ENCODE results near the gene SLC9A3. TPM values are rescaled to one million over a fixed set of nuclear protein-coding genes. Genes with fewer than 3 reads are reported as not detected.
"Not testable (repeated sequence)": the region's sequence is repeated elsewhere in the genome, so short reads cannot be mapped to it uniquely, and the experiment has no call there.

Gene SLC9A3
- total RNA-seq, 2 donors from 2014 or later = 0.69 to 0.71 TPM

DNA sequence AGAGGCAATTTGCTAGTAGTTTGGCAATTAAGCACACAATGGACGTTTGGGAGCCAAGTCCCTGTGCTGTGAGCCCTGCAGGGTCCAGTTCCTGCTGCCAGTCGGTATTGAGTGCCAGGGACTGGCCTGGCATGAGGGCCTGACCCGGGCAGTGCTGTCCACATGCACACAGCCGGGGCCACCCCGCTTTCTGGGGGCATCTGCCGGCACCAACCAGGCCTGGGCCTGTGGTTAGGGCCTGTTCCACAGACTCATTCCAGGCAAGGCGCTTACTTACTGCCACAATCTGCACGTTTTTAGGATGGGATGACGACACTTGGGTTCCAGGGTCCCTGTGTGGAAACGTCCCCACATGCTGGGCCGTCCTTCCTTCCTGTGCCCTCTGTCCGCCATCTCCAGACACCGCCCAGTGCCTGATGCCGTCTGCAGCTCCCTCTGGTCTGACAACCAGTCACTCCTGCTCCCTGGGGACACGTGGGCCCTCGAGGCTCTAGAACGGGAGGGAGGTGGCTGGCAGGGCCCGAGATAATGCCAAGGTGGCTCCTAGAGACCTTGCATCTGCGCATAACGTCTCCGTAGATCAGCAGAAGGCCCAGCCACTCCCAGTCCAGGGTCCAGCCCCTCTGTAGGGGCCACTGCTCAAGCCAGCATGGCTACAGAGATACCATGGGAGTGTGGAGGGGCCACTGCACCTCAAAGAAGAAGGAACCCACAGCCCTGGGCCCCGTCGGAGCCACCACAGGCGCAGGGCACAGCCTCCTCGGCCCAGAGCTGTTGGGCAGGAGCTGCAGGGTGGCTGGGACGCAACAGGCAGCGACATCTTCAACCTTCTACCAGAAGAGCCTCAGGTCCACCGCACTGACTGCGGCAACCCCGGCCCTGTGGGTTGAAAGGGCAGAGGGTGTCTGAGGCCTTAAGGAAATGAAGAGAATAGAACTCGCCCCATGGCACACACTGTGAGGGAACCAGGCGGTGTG, 24.7 kb downstream of the SLC9A3 start:
- intact Hi-C loops (cut with DNase I) = no loop called here
- no peak for DNase-seq (ENCODE audit: low spot score)

DNA sequence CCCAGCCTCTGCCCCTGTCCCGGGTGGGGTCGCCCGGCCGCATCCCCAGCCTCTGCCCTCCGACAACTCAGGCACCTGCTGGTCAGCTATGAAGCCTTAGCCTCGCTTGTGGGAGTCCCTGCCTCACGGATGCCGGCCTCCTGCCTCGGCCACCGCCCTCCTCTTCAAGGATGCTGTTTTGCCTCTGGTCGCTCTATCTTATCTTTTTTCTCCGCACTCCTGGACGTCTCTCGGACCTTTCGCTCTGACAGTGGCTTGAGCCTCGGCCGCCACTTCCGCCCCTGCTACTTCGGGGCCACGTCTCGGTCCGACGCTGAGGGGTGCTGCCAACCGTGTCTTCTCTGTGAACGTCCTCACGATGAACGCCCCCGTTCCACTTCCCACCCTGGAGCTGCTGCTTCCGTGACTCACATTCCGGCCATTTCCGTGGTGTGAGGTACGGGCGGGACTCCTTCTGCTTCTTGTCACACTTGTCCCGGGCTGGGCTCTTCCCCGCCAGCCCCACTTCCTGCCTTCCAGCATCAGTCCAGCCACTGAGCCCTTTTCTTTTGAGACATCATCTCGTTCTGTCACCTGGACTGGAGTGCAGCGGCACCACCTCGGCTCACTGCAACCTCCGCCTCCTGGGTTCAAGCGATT, 26.3 kb downstream of the SLC9A3 start:
- no peak for DNase-seq (ENCODE audit: low spot score)
- intact Hi-C loops (cut with DNase I) = no loop called here

DNA sequence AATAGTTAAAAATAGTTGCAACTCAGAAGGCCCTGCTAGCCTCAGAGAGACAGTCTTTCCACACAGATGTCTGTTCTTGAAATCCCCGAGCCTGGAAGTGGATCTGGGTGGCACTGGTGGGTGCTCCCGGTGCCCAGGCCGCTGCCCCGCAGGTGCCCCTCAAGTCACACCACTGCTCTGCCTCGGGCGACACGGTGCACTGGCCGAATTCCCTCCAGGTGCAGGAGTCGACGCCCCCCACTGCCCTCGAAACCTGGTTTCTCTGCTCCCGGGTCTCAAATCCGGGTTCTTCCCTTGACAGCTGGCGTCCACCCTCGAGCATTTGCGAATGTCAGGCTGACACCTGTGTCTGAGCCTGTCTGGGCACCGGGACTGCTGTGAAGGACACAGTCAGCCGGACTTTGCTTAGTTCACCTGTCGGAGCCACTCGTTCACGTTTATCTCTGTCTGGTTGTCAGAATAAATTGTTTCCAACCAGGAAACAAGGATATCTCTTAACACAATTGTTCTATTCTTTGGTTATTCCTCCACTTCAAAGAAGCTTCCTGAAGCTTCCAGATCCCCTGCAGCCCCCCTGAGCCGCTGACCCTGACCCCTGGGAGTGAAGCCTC, 27.1 kb downstream of the SLC9A3 start:
- intact Hi-C loops (cut with DNase I) = no loop called here
- DNase-seq (ENCODE audit: low spot score) = no peak

DNA sequence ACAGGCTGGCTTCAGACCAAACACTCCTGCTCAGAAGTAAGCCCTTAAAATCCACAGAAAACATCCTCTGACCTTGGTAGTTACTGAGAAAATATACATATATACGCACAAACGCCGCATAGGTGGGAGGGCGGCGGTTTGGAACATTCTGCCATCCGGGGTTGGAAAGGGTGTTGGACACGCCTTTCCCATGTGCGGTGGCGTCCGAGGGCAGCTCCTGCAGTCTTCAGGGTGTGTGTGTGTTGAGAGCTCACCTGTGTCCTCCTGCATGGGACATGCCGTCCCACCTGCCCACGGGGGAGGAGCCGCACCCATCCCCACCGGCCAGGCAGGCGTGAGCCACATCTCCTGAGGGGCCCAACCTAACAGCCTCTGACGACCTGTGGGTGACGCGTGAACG, 28.2 kb downstream of the SLC9A3 start:
- intact Hi-C loops (cut with DNase I) = no loop called here
- no peak for DNase-seq (ENCODE audit: low spot score)

DNA sequence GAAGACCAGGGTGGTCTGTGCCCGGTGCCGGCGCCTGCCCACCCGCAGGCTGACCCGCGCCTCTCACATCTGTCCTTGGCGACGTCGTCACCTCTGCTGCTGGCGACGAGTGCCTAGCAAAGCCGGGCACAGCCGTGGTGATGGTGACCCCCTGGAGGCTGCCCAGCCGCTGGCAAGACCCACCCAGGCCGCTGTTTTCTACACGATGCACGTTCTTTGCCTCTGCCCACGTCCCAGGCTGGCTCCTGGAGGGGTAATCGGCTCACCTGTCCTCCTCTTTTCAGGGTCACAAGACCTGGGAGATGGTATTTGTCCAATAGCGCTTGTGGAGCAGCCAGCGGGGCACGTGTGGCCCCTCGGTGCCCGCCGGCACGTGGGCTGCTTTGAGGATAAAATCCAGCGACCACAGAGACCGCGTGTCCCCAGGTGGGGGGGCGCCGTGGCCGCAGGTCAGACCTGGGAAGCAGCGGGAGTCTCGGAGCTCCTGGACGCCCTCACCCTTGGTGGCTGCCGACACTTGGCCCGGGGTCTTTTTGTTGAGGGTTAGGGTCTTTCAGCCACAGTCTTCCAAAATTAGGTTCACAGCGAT, 29.5 kb downstream of the SLC9A3 start:
- DNase-seq (ENCODE audit: low spot score) = no peak
- intact Hi-C loops (cut with DNase I) = no loop called here

DNA sequence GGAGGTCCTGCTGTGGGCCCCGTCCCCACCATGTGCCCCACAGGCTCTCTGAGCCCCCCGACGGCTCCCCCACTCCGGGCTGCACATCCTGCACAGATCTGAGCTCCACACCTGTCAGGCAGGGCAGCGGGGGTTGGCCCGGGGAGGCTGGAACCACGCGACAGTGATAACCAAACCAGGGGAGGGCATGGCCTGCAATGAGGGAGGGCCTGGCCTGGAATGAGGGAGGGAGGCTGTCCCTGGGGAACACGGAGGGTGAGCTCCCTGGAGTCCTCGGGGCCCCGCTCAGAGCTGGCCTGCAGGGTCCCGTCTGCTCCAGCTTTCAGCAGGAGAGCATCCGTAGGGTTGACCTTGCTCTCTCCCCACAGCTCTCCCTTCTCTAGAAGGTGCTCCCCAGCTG, 30.5 kb downstream of the SLC9A3 start:
- intact Hi-C loops (cut with DNase I) = no loop called here
- DNase-seq (ENCODE audit: low spot score) = no peak

DNA sequence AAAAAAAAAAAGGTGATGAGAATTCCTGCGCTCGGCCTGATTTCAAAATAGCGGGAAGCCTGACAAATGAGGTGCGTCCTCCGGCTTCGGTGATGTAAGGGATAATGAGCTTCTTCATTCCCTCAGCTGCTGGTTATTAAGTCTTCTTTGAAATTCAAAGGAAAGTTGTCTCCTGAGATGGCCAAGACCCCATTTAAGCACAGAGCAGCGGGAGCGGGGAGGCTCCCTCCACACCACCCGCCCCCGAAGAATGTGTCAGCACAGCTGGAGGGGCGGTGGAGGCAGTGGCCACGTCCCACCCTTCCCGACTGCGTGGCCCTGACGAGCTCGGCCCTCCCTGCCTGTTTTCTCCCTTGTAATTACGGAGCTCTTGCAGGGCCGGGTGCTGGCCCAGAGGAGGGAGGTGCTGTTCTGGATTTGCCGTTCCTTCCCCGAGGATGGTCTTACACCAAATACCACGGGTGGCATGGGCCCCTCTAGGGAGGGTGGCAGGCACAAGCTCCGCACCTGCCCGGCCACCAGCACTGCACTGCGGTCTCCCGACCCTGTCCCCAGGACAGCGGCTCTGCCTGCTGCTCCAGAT, 31.0 kb downstream of the SLC9A3 start:
- intact Hi-C loops (cut with DNase I) = no loop called here
- DNase-seq (ENCODE audit: low spot score) = no peak

DNA sequence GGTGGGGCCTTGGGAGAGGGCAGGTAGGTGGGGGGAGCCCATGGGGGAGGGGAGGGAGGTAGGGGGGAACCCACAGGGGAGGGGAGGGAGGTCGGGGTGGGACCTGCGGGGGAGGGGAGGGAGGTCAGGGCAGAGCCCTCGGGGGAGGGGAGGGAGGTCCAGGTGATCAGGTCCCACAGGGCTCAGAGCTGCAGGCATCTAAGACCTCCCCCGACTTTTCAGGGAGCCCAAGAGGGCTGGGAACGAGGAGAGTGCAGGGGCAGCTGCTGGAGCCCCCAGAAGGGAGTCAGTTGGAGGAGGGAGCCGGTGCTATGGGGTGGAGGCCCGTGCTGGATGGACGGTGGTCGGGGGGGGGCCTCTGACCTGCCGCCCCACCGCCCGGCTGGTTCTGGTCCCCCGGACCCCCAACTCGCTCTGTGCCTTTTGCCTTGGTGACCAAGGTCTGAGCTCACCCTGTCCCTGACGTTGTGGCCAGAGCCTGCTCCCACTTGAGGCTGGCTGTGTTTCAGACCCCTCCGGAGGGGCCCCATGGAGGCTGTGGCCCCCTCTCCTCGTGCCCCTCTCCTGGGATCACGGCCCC, 31.8 kb downstream of the SLC9A3 start:
- DNase-seq (ENCODE audit: low spot score) = no peak
- intact Hi-C loops (cut with DNase I) = no loop called here

DNA sequence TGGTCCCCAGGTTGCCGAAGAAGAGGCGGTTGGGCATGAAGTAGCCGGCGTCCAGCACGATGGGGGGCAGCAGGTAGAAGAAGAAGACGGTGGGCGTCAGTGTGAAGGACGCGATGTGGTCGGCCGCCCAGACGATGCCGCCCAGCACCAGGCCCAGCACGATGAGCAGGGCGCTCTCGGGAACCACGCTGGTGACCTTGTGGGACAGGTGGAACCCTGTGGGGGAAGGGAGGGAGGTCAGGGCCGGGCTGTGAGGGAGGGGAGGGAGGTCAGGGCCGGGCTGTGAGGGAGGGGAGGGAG, 32.4 kb downstream of the SLC9A3 start:
- DNase-seq (ENCODE audit: low spot score) = no peak
- intact Hi-C loops (cut with DNase I) = no loop called here

DNA sequence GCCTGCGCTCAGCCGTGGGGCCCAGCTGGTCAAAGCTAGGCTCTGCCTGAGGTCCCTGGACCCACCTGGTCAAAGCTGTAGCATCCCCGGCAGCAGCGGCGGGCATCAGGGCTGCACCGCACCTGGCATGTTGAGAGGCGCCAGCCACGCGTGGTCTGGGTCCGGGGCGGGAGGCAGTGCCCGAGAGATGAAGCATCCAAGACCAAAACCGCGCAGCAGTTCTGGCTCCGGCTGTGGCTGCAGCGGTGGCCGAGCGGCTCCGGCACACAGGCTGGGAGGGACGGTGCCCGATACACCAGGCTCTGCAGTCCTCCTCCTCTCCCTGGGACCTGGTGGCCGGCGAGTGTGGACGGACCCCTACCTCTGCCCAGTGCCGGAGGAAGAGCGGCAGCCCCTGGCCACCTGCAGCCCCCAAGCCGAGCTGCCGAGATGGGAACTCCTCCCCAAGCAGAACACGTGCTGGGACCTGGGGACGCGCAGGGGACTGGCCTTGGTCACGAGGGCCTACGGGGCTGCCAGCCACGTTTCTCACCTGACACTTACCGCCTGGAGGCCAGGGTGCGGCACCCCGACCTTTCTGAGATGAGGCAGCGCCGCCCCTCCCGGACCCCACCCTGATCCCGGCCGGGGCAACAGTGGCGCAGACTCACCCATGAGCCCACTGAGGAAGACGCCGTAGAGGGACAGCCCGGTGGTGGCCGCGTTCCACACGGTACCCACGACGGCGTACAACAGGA, 33.0 kb downstream of the SLC9A3 start:
- intact Hi-C loops (cut with DNase I) = no loop called here
- no peak for DNase-seq (ENCODE audit: low spot score)

DNA sequence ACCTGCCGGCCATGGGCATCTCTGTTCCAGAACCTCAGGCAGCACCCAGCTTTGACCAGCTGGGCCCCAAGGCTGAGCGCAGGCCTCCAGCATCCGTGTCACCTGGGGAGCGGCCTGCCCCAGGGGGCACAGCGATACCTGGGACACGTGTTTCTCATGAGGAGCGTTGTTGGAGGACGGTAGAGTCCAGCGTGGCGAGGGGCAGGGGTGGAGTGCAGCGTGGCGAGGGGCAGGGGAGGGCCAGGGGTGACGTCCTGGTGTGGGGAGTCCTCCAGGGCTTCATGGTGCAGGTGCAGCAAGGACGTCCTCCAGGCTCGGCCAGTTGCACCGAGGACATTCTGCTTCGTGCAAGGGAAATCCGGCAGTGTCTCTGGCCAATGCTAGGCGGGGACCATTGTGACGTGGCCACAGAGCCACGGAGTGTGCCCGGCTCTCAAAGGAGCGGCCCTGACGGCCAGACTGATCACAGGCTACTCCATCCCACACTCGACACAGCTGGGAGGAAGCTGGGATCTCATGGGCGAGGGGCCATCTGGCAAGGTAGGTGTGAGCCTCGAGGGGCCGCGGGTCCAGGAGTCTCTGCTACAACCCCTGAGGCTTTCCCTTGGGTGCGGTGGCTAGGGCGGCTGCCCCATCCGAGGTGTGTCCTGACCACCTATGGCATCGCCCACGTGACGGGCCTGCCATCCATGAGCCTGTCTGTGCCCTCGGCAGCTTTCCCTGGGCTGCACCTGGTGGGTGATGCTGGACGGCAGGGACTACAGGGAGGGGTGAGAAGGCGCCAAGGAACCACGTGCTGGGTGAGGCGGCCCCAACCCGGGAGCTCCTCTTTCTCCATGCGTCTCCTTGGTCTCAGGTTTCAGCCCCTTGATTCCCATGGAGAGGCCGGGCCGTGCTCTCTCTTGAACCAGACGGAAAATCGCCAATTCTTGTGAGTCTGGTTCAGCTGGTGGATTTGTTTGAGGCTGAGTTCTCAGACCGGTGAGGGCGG, 33.8 kb downstream of the SLC9A3 start:
- intact Hi-C loops (cut with DNase I) = no loop called here
- no peak for DNase-seq (ENCODE audit: low spot score)

DNA sequence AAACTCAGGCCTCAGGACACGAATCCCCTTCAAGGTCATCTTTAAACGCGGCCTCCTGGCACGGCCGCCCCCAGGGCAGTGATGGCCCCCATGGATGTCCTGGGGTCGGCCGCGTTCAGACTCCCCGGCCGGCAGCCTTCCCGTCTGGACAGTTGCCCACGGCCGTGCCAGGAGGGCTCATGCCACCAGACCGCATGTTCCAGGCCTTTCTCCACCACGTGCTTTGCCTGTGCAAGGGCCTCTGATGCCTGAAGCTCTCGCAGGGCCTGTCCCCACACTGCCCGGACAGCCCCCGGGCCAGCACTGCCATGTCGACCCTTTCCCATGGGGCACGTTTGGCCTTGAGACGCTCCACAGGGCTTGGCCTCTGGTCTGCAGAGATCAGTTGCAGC, 34.6 kb downstream of the SLC9A3 start:
- DNase-seq (ENCODE audit: low spot score) = no peak
- intact Hi-C loops (cut with DNase I) = no loop called here

DNA sequence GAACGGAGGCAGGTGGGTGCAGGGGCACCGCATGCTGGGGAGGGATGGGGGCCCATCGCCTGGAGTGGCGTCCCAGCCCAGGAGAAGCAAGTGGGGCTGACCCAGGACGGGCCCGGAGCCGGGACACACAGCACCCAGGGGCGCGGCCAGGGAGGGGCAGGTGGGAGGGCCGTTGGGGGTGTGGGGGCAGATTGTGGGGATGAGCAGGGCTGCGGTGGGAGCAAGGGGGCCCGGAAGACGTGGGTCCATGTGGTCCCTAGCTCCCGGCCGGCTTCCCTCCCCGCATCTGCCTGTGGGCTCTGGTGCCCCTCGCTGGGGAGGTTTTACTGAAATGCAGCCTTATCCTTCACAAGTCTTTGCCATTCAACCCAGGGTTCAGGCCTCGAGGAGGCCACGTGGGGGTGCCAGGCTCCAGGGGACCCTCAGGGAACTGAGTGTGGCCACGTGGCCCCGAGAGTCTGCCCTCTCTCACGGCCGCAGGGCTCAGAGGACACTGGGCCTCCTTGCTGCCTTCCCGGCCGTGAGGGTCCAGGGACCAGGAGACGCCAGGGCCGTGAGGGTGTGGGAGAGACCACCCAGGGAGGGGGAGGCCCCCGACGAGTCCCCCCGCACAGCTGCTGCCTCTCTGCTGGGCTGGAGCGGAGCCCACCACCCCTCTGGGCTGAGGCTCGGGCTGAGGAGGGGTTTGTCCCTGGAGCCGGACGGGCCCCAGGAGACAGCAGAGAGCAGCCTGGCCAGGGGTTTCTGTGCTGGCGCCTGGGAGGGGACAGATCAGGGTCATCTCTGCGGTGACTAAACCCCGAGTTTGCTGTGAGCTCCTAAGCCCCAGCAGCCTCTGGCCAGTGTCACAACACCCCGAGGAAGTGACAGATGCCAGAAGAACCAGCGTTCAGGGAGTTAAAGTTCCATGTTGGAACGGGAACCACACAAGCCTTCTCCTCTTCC, 35.2 kb downstream of the SLC9A3 start:
- DNase-seq (ENCODE audit: low spot score) = no peak
- intact Hi-C loops (cut with DNase I) = no loop called here

DNA sequence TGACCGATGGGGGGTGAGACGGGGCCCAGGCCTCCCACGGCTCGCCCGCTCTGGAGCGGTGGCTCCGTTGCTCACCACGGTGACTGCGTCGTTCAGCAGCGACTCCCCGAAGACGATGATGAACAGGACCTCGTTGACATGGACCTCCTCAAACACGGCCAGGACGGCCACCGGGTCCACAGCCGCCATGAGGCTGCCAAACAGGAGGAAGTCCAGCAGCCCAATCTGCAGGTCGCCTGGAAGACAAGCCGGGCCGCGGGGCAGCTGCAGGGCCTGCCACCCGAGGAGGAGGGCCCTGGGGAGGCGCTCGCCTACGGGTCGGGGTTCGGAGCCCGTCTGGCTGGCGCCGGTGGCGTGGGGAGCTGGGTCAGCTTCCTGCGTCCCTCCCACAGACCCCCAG, 36.0 kb downstream of the SLC9A3 start:
- no peak for DNase-seq (ENCODE audit: low spot score)
- intact Hi-C loops (cut with DNase I) = no loop called here

DNA sequence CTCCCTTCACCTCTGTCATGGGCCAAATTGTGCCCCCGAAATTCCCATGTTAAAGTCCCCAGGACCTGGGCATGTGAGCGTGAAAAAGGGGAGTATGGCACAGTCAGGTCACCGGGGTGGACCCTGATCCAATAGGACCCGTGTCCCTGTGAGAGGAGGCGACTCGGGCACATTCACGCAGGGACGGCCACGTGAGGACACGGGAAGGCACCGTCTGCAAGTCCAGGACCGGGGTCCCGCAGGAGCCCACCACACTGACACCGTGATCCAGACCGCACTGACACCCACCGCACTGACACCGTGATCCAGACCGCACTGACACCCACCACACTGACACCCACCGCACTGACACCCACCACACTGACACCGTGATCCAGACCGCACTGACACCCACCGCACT, 37.7 kb downstream of the SLC9A3 start:
- DNase-seq (ENCODE audit: low spot score); intact Hi-C loops (cut with DNase I): not testable (repeated sequence)

DNA sequence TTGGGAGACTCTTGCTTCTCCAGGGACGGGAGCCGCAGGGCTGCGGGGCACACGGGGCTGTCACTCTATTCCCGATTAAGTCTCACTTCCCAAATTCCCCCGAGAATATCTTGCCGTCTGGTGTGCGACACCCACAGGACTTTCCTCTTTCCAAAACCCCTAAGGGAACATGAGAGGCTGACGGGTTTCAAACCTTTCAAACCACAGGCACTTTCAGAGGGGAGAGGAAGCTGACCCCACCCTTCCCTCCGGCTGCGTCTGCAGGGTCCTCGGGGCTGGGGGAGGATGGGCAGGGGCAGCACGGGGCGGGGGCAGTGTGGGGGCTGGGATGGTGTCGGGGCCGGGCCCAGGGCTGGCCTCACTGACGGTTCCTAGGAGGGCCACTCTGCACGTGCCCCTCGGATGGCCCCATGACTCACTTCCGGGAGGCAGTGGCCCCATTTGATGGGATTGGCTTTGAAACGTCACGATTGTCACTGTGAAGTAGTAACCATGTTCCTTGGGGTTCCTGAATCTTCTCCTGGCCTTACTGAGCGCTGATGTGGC, 38.2 kb downstream of the SLC9A3 start:
- no peak for DNase-seq (ENCODE audit: low spot score)
- intact Hi-C loops (cut with DNase I) = no loop called here

Measured in posterior vena cava (tissue), 2 donors.